ENCODE data around the gene GUCA2A. TPM values are rescaled to one million over a fixed set of nuclear protein-coding genes. Genes with fewer than 3 reads are reported as not detected.

The GUCA2A gene
- total RNA-seq, 2 experiments from 2014 or later, result not detected

- no peak overlapping the region for H3K27ac Mint-ChIP-seq
Observed at GRCh38 chr1:42183210-42183956, 18.8 kb upstream of the GUCA2A start.

DNA sequence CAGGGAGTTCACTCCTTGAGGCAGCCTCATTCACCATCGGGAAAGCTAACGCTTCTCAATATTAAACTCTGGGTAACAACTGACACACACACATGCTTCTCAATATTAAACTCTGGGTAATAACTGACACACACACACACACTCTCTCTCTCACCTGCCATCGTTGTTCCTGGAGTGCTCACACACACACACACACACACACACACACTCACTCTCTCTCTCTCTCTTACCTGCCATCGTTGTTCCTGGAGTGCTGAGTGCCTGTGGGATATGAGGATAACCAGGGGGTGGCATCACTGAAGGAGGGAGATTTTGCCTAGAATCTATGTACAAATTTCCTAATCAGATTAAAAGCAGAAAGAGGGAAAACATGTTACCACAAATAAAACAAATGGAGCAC is 17.1 kb upstream of the GUCA2A start:
- H3K36me3 Mint-ChIP-seq (ENCODE audit: low read depth), result peaks cover 15% of the 10 kb centered on the region
- no peak for TF ChIP-seq CTCF (IDR thresholded peaks at IDR 0.05)
- intact Hi-C loops (cut with micrococcal nuclease), result no loop called here
- CTCF ChIA-PET, result no interaction called here
- POLR2A ChIA-PET, result no interaction called here
- H3K9me3 Mint-ChIP-seq, result no peaks in the 10 kb centered on the region
- DNase-seq (no peak), ATAC-seq (no peak)
- H3K4me1 Mint-ChIP-seq (ENCODE audit: low read depth), result peaks cover 5% of the 10 kb centered on the region
- H3K27ac Mint-ChIP-seq, result peak overlapping the region; percentile 50
- no peak overlapping the region for H3K4me3 Mint-ChIP-seq
- H3K27me3 Mint-ChIP-seq, result no peaks in the 10 kb centered on the region

More at GRCh38 chr1:42183210-42183956, 18.8 kb upstream of the GUCA2A start:
- intact Hi-C loops (cut with micrococcal nuclease), result no loop called here
- DNase-seq (no peak), ATAC-seq (no peak)
- peaks cover 13% of the 10 kb centered on the region for H3K36me3 Mint-ChIP-seq (ENCODE audit: low read depth)
- H3K9me3 Mint-ChIP-seq, result no peaks in the 10 kb centered on the region
- H3K27me3 Mint-ChIP-seq, result no peaks in the 10 kb centered on the region
- TF ChIP-seq CTCF (IDR thresholded peaks at IDR 0.05), result no peak
- ChIA-PET CTCF (interaction anchor here (1.1 to 1.4 kb wide), 3 partner anchors 9 to 12 kb away, joined by 4 to 8 read pairs (median 6); no protein-coding TSS in a partner anchor), POLR2A (interaction anchor here (0.6 kb wide), 1 partner anchor 281 kb away, joined by 3 read pairs; no protein-coding TSS in a partner anchor)
- no peak overlapping the region for H3K4me3 Mint-ChIP-seq
- H3K4me1 Mint-ChIP-seq (ENCODE audit: low read depth), result peaks cover 5% of the 10 kb centered on the region

DNA sequence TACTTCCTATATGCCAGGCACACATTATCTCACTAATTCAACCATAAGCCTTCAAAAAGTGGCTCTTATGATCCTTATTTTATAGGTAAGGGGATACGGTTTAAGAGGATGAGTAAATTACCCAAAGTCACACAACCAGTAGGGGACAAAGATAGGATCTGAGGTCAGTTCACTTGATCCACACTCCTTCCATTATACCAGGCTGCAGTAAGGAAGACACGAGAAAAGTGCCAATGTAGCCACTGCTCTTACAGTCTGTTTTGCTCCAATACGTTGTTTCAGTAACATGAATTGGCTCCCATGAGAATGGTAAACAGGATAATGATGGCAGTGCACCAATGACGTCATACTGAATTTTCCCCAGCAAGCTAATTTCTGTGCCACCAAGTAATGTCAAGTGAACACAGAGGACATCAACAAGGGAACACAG is 15.4 kb upstream of the GUCA2A start:
- Mint-ChIP-seq H3K27ac (no peak overlapping the region), H3K27me3 (no peaks in the 10 kb centered on the region), H3K4me1 (ENCODE audit: low read depth) (peaks cover 2% of the 10 kb centered on the region), H3K9me3 (no peaks in the 10 kb centered on the region), H3K36me3 (ENCODE audit: low read depth) (peaks cover 12% of the 10 kb centered on the region), H3K4me3 (no peak overlapping the region)
- TF ChIP-seq CTCF (IDR thresholded peaks at IDR 0.05), result no peak
- ATAC-seq (no peak), DNase-seq (no peak)
- intact Hi-C loops (cut with micrococcal nuclease), result no loop called here
- CTCF ChIA-PET, result no interaction called here
- POLR2A ChIA-PET, result no interaction called here

DNA sequence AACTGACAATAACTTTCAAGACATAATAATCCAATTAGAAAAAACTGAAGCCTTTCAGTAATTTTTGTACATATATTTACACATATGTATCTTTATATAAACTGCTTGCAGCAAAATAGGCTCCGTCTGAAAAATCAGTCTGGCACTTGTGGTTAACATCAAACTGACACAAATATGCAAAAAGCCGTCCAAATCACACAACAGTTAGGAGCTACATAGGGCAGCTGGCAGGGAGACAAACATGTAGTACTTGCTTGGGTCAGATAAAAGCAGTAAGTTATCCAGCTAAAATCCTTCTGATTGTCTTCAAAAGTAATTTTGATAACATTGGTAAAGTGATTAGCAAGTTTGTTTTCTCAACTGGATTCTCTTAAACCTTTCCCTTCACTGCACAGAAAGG is 14.7 kb upstream of the GUCA2A start:
- Mint-ChIP-seq H3K4me3 (no peak overlapping the region), H3K36me3 (ENCODE audit: low read depth) (peaks cover 8% of the 10 kb centered on the region), H3K4me1 (ENCODE audit: low read depth) (no peaks in the 10 kb centered on the region), H3K9me3 (no peaks in the 10 kb centered on the region), H3K27me3 (no peaks in the 10 kb centered on the region), H3K27ac (peak overlapping the region; percentile 60)
- ChIA-PET POLR2A (no interaction called here), CTCF (no interaction called here)
- no peak for ATAC-seq
- no peak for DNase-seq
- intact Hi-C loops (cut with micrococcal nuclease), result no loop called here
- TF ChIP-seq CTCF (IDR thresholded peaks at IDR 0.05), result no peak

DNA sequence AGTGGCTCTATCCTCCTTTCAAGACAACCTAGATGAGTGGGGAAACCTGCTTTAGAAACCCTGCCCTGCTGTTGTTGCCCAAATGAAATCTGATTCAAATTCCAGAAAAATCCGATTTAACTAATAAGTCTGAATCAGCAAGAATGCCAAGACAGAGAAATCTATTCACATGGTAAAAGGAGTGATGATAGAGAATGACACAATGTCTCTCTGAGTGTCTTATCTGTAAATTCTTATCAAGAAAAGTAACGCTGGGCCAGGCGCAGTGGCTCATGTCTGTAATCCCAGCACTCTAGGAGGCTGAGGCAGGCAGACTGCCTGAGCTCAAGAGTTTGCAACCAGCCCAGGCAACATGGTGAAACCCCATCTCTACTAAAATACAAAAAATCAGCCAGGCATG is 13.7 kb upstream of the GUCA2A start:
- ATAC-seq (no peak), DNase-seq (no peak)
- intact Hi-C loops (cut with micrococcal nuclease), result no loop called here
- Mint-ChIP-seq H3K4me1 (ENCODE audit: low read depth) (no peaks in the 10 kb centered on the region), H3K4me3 (no peak overlapping the region), H3K9me3 (no peaks in the 10 kb centered on the region), H3K36me3 (ENCODE audit: low read depth) (peaks cover 5% of the 10 kb centered on the region), H3K27me3 (no peaks in the 10 kb centered on the region), H3K27ac (no peak overlapping the region)
- ChIA-PET CTCF (interaction anchor here (1.3 to 1.7 kb wide), 2 partner anchors 23 to 687 kb away, joined by 3 to 4 read pairs; no protein-coding TSS in a partner anchor), POLR2A (no interaction called here)
- TF ChIP-seq CTCF (IDR thresholded peaks at IDR 0.05), result no peak

Measured in activated CD8-positive, alpha-beta T cell treated with anti-CD3 and anti-CD28 coated beads for 36 hours (primary cell).